ENCODE measurements around the gene TREML4. TPM values are rescaled to one million over a fixed set of nuclear protein-coding genes. Genes with fewer than 3 reads are reported as not detected.

Gene TREML4
- total RNA-seq, 1 experiment from 2014 or later, result not detected

- no peak for ATAC-seq
- Histone ChIP-seq H3K79me2 (ENCODE audit: insufficient read depth, low read length) (no peaks in the 10 kb centered on the region), H3K9me3 (ENCODE audit: control insufficient read depth in 1 of 2, insufficient read depth in 1 of 2, low read depth in 1 of 2, low read length in 2 of 2) (peaks cover 3% of the 10 kb centered on the region in 2 experiments; a peak in 3 of 4 replicates), H3K4me2 (ENCODE audit: low read length) (no peak overlapping the region), H3K27me3 (ENCODE audit: insufficient read depth, low read length) (no peaks in the 10 kb centered on the region; the same call in 1 of the 2 replicates), H3K36me3 (ENCODE audit: control insufficient read depth in 1 of 2, insufficient read depth in 2 of 2, low read length in 2 of 2) (no peaks in the 10 kb centered on the region), H3K27ac (ENCODE audit: low read depth, low read length) (no peak overlapping the region), H3K4me3 (replicated peaks in 1 of 2; ENCODE audit: low read depth in 1 of 2, low read length in 2 of 2) (no peak overlapping the region), H2AFZ (ENCODE audit: low read depth, low read length, poor library complexity, severe bottlenecking) (no peak overlapping the region), H4K20me1 (ENCODE audit: insufficient read depth) (no peaks in the 10 kb centered on the region), H3K9ac (ENCODE audit: low read length) (no peak overlapping the region), H3K4me1 (ENCODE audit: control insufficient read depth in 1 of 2, insufficient read depth in 2 of 2, low read length in 2 of 2) (no peaks in the 10 kb centered on the region), H3K9me2 (ENCODE audit: insufficient read depth) (no peaks in the 10 kb centered on the region)
- CTCF ChIA-PET, result no interaction called here
- POLR2A ChIA-PET, result no interaction called here
- intact Hi-C loops (cut with micrococcal nuclease), result no loop called here
- DNase-seq (ENCODE audit: low read depth, low spot score), result no peak
- no peak for TF ChIP-seq SIN3A (IDR thresholded peaks at IDR 0.05; ENCODE audit: low read depth)
- no peak for TF ChIP-seq POLR2A (IDR thresholded peaks at IDR 0.05; ENCODE audit: borderline replicate concordance, extremely low read depth, insufficient read depth, insufficient read length)
- TF ChIP-seq EZH2 (IDR thresholded peaks at IDR 0.05), result no peak
- no peak for TF ChIP-seq CTCF (IDR thresholded peaks at IDR 0.05 in 2 of 3, conservative IDR thresholded peaks at IDR 0.05 in 1 of 3; ENCODE audit: borderline replicate concordance in 1 of 3, insufficient read depth in 1 of 3, low read depth in 2 of 3, low read length in 2 of 3)
- no peak for TF ChIP-seq MAX (IDR thresholded peaks at IDR 0.05)
- no peak for TF ChIP-seq SP1 (IDR thresholded peaks at IDR 0.05; ENCODE audit: low read depth)
- no peak for TF ChIP-seq ZBTB33 (IDR thresholded peaks at IDR 0.05; ENCODE audit: extremely low read depth, insufficient replicate concordance, low read length)
- TF ChIP-seq REST (IDR thresholded peaks at IDR 0.05; ENCODE audit: low read depth), result no peak
- no peak for TF ChIP-seq CBX3 (IDR thresholded peaks at IDR 0.05; ENCODE audit: low read depth)
- RAD21 ChIA-PET (ENCODE audit: low non-redundant PET in 1 of 2, low total read pairs in 2 of 2, uncharacterized antibody in 2 of 2, unreplicated experiment in 2 of 2), result no interaction called here
- no TSS peak for BruUV-seq (replicated peaks)
Measured at GRCh38 chr6:41268478-41268877, 40.3 kb downstream of the TREML4 start.
